ENCODE data around the gene TSSK3. TPM values are rescaled to one million over a fixed set of nuclear protein-coding genes. Genes with fewer than 3 reads are reported as not detected.

The TSSK3 gene
- total and polyA plus RNA-seq, 9 of the 15 experiments (the other 6 are each of a cell fraction or from before 2014, with no cell fraction given) = 0.27 to 2.8 (median 1.9) TPM

- peak; percentile 92 for TF ChIP-seq GTF2A2 (tag; IDR thresholded peaks at IDR 0.05)
- no peak for TF ChIP-seq ZNF253 (CRISPR knock-in tag; conservative IDR thresholded peaks at IDR 0.05)
- no peak for TF ChIP-seq KLF1 (tag; IDR thresholded peaks at IDR 0.05)
- 0 out of 2 replicates have a peak, but pooled peaks have one; percentile 11 for TF ChIP-seq ZNF583 (CRISPR knock-in tag; IDR thresholded peaks at IDR 0.05)
- no peak for TF ChIP-seq ZNF766 (CRISPR knock-in tag; conservative IDR thresholded peaks at IDR 0.05)
- TF ChIP-seq KLF13 (tag; IDR thresholded peaks at IDR 0.05; ENCODE audit: borderline replicate concordance, low read depth) = no peak
- peak; percentile 58 for TF ChIP-seq CTBP1 (IDR thresholded peaks at IDR 0.05; ENCODE audit: borderline replicate concordance)
- TF ChIP-seq REST (IDR thresholded peaks at IDR 0.05; ENCODE audit: borderline replicate concordance) = no peak
- peak; percentile 24; the same call in 1 of the 2 replicates for TF ChIP-seq REST (CRISPR knock-in tag; IDR thresholded peaks at IDR 0.05; ENCODE audit: low read depth)
- no peak for TF ChIP-seq FOXM1 (IDR thresholded peaks at IDR 0.05; ENCODE audit: low read depth)
- 0 out of 2 replicates have a peak, but pooled peaks have one; percentile 28 for TF ChIP-seq FOXM1 (CRISPR knock-in tag; IDR thresholded peaks at IDR 0.05; ENCODE audit: low read depth)
- no peak for TF ChIP-seq ZKSCAN3 (CRISPR knock-in tag; IDR thresholded peaks at IDR 0.05)
- peak; percentile 4 for TF ChIP-seq HMGN3 (IDR thresholded peaks at IDR 0.05; ENCODE audit: borderline replicate concordance, extremely low read depth, insufficient read length, low read depth, low read length)
- peak; percentile 91 for TF ChIP-seq RB1 (IDR thresholded peaks at IDR 0.05; ENCODE audit: low read depth)
- no peak for TF ChIP-seq ATF3 (IDR thresholded peaks at IDR 0.05)
- TF ChIP-seq ATF3 (CRISPR knock-in tag; conservative IDR thresholded peaks at IDR 0.05) = no peak
- TF ChIP-seq KLF10 (CRISPR knock-in tag; IDR thresholded peaks at IDR 0.05) = no peak
- peak; percentile 61 for TF ChIP-seq CHD1 (IDR thresholded peaks at IDR 0.05; ENCODE audit: low read length)
- peak; percentile 19 for TF ChIP-seq RBBP5 (IDR thresholded peaks at IDR 0.05; ENCODE audit: borderline replicate concordance, insufficient read depth, low read length, poor library complexity, severe bottlenecking)
- peak; percentile 33 for TF ChIP-seq MAX (CRISPR knock-in tag; IDR thresholded peaks at IDR 0.05)
Observed at GRCh38 chr1:32335790-32336590, 26.3 kb upstream of the TSSK3 start, which contains the start of gene MARCKSL1 (continued).
